ENCODE data around the gene CBX5.
"Not testable (repeated sequence)": the region's sequence is repeated elsewhere in the genome, so short reads cannot be mapped to it uniquely, and the experiment has no call there.

GRCh38 chr12:54312309-54312708 lies 32.4 kb upstream of the CBX5 start:
- not testable (repeated sequence) for TF ChIP-seq CTCF, POLR2A (IDR thresholded peaks at IDR 0.05)

All from body of pancreas (tissue), 4 donors.